HG03045 (cell line): Measurements from ENCODE around the gene LDAH.

Experiments used
- ATAC-seq: cut with Tn5 transposase; IDR thresholded peaks from one replicate; pipeline ENCODE4 v1.9.1; 2021; ENCODE audit warnings: mild to moderate bottlenecking, moderate library complexity; ENCODE audit not compliant: unreplicated experiment

Gene LDAH

DNA sequence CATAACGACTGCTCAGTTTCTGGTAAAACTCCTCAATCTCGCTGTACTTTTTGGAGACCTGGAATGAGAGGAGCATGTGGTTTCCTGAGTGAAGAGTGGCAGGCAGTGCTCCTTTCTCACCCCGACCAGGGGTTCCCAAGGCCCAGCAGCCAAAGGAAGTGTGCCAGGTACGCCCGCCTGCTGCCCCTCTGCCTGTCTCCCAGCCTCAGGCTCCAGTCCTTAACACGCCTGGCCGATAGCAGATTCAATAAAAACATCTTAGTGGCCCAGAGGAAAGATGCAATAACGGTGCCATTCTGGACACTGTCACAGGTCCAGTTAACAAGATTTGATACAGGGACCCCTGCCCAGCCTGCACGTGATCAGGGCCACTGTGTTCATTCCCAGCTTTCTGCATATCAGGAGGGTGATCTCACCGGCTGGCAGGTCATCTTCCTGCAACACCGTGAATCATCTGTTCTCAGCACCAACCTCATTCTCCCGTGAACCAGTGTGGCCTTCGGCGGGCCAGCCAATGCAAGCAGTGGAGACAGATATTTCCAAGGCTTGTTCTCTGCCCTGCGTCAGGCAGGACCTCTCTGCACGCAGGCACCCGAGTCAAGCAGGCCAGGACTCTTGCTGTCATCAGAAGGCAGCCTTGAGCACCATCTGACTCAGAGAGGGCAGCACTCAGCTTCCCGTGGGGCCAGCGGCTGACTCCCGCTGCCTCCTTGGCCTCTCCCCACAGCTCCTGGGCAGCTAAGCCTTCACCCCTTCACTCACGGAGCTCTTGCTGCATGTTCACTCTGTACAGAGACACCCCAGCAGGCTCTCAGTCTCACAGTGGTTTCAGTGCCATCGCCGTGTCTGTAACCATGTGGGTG, 181.5 kb downstream of the LDAH start:
- no peak for ATAC-seq

DNA sequence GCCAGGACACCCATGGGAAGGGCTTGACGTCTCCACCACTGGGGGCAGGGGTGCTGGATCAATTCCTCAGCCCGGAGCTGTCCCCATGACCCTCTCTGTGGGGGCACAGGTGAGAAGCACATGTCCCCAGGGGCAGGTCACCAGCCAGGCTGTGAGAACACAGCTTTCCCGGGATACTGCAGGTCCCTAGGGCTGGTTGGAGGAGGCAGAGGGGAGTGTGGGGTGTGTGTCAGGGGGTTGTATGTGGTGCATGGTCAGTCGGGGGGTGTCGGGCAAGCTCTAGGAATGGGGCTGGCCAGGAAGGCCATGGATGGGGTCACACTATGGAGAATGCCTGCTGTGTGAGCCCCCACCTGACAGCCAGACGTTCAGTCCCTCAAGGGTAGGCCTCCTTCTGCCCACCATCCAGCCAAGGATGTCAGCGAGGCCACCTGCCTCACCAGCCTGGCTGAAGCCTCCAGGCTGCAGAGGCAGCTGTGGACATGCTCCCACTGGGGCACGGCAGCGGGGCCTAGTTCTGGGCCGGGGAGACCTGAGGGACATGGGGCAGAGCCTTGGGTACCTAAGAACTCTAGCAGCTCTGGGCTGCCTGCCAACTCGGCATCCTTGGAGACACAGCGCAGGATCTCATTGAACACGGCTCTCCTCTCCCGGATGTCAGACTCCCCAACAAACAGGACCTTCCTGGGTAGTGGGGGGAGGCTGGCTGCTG, 182.3 kb downstream of the LDAH start:
- no peak for ATAC-seq

DNA sequence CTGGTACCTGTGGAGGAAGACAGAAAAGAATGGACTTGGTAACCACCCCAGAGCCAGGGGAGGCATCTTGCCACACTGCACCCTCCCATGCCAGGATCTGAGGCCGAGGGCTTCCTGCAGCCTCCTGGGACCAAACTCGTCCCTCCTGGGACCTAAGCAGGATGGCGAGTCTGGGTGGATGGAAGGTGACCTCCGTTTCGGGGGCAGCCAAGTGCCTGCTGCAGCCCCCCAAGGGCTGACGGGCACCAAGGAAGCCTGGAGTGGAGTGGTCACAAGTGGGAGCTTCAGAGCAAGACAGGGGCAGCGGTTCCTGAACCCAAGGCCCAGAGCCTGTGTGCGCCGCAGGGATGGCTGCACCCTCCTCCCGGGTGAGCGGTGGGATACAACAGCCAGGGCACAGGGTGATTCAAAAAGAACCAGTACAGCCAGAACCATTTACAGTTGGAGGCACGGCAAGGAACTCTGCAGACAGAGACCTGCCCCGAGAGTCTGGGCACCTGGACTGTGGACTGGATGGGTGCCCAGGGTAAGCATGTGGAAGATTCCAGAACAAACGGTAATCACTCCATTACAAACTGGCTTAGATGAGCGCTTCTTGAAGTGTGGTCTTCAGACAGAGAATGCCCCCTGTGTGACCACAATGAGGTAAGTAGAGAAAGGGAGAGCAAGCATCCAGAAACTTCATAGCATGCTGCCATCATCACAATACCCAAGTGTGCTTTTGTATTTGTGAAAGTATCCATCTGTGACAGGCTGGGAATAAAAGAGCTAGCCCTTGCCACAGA, 184.1 kb downstream of the LDAH start:
- no peak for ATAC-seq

DNA sequence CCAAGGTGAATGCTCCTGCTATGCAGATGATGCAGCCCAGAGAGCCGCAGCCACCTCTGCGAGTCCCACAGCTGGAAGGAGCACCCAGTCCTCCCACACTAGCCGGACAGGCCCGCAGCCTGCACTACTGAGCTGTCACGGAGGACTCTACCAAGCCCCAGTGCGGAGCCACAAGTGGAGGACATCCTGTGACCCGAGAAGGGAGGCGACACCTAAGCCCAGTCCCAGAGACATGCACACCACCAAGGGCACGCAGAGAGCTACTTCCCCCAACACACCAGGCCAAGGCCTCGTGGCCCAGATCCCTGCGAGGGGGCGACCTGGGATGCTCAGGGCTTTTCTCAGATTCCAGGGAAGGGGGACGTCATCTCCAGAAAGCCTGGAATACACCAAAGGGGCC, 184.9 kb downstream of the LDAH start:
- ATAC-seq: no peak

DNA sequence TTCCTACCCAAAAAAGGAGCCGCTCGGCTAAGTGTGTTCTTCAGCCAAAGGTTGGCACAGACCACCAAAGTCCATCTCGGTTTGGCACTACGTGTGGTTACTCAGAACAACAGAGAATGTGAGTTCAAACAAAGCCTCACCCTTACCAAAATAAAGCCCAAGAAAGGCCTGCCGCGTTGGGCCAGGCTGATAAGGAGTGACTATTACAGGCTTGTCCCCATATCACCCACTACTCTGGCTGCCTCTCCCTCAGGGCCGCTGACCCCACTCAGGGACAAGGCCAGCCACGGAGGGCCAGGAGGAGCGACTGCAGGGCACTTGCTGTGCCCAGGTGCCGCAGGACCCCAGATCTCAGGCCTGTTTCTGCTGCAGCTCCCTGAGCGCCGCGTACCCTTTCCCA, 185.8 kb downstream of the LDAH start:
- no peak for ATAC-seq

DNA sequence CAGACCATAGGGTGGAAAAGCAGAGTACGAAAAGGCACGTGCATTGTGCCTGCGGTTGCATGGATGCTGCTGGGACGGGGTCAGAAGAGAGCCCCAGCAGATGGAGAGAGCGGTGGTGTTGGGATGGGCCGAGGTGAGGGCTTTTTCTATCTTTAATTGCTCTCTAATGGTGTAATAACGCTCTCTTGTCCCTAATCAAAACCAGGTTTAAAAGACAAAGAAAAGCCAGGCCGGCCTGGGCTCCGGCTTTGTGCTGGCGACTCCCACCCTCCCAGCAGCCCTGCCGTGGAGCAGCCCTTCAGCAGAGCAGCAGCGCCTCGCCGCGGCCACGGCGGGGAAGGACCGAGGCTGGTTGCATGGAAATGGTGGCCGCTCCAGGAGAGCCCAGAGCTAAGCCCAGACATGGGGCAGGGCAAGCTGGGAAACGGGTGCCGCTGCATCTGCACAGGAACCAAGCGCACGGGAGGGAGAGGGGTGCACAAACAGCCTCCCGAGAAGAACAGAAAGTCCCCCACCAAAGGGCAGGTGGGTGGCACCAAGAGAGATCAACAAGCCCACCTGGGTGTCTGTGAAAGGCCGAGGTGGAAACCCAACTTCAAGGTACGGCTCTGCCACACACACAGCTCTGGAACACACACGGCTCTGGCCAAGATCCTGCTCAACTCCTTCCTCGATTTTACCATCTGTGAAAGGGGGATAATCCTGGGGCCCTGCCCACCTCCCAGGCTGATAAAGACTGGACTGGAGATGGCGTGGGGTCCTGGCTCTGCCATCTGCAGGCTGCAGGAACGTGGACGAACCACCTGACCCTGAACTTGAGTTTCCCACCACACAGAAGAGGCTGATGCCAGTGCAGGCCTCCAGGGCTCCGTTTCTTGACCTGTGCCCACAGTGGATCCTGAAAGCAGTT, 187.0 kb downstream of the LDAH start:
- ATAC-seq: peak; percentile 64

DNA sequence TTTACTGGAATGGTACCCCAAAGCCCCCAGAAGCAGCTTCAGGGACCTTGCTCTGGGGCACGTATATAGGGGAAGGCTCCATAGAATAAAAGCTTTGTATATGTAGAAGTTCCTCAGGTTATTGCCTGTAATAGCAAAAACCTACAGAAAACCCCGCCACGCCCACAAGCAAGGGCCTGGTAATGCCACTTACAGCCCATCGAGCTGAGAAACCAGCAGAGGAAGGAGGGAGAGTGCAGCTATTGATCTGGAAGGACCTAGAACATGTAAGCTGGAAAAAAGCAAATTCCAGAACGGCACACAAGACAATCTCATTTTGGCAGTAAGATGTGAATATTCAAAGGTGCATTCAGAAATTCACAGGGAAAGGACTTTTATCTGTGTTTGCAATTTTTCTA, 187.8 kb downstream of the LDAH start:
- no peak for ATAC-seq

DNA sequence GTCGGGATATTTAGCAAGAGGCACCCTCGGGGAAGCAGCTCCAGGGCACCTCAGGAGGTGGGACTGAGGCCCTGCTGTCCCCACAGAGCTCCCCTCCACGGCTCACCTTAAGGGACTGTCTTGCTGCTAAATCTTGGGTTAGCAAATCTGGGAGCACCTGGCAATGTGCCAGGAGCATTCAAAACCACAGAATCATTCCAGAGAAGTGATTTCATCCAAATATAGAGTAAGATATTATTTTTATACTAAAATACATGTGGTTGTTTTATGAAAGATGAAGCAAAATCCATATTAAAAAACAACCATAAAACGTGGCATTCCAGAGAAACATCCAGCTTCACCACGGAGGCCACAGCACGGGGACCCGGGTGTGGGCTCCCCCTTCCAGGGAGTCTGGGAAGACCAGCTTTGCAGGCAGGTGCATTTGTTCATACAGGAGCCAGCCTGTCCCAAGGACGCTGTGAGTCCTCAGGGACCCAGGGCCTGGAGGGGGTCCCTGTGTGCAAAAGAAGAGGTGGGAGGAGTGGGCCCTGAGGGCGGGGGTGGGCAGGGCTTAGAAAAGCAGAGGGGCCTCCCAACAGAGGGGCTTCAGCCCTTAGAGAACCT, 188.3 kb downstream of the LDAH start:
- ATAC-seq: no peak
